GM21529 (cell line): Measurements from ENCODE around the gene MACC1.
"Not testable (repeated sequence)": the region's sequence is repeated elsewhere in the genome, so short reads cannot be mapped to it uniquely, and the experiment has no call there.

Experiments used
- ATAC-seq: cut with Tn5 transposase; IDR thresholded peaks from one replicate; pipeline ENCODE4 v1.9.1; 2021; ENCODE audit not compliant: unreplicated experiment

The MACC1 gene

GRCh38 chr7:20208651-20209307, 8.4 kb downstream of the MACC1 start:
- no peak for ATAC-seq

DNA sequence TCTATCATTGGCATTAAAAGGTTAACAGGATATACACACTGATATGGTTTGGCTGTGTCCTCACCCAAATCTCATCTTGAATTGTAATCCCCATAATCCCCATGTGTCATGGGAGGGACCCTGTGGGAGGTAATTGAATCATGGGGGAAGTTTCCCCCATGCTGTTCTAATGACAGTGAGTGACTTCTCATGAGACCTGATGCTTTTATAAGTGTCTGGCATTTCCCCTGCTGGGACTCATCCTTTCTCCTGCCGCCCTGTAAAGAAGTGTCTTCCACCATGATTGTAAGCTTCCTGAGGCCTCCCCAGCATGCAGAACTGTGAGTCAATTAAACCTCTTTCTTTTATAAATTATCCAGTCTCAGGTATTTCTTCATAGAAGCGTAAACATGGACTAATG, 9.4 kb downstream of the MACC1 start:
- ATAC-seq: not testable (repeated sequence)

- no peak for ATAC-seq
Measured at GRCh38 chr7:20206104-20206896, 10.9 kb downstream of the MACC1 start.

GRCh38 chr7:20203316-20203715, 13.9 kb downstream of the MACC1 start:
- no peak for ATAC-seq

DNA sequence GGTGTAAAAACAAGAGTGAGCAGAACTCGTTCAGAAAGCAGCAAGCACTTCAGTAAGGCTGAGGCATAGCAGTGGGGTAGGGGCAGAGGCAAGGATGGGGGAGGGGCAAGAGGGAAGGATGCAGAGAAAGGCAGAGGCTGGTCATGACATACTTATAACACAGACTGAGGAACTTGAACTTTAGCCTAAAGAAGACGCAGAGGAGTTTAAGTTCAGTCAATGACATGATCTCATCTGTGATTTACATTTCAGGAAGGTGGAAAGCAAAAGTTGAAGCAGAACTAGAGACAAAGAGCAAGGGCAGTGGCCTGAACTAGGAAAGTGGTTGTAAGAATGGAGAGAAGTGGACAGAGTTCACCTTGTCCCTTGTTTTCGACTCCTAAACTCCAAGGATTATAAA, 15.8 kb downstream of the MACC1 start:
- ATAC-seq: peak; percentile 40

- ATAC-seq: no peak
Measured at GRCh38 chr7:20200971-20201370, 16.2 kb downstream of the MACC1 start.

- ATAC-seq: peak; percentile 40
Measured at GRCh38 chr7:20200361-20200760, 16.8 kb downstream of the MACC1 start.

GRCh38 chr7:20199015-20199737, 18.0 kb downstream of the MACC1 start:
- ATAC-seq: peak; percentile 82

DNA sequence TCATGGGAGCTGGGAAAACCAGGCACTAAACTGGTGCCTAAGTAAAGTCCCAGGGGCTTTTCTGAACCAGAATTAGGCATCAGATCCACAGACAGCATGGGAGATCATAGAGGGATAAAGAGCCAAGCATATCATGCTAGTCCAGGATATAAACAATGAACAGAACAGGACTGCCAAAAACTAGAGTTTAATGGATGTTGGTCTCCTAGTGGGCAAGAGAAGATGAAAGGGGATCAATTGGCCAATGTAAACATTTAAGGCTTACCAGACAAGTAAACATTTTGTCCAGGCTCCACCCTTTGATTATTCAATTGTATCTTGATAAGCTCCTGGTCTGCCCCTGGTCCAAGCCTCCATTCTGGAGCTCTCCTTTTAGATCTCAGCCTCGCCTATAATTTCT, 18.9 kb downstream of the MACC1 start:
- no peak for ATAC-seq

DNA sequence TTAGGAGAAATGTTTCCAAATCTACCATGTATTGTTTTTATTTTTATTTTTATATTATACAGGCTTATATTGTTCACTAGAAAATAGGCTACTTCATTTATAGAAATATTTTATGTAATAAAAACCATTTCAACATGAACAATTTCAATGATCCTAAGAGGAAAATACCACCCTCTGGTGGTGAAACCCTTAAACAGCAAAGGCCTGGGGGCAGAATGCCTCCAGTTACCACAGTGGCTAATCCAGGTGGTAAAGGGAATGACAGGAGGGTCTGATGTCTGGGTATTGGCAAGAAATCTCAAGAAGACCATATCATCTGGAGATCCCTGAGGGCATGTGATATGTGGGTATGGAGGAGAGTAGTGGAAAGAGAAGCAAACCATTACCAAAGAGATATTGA, 19.3 kb downstream of the MACC1 start:
- ATAC-seq: no peak

GRCh38 chr7:20197125-20197748, 19.9 kb downstream of the MACC1 start:
- ATAC-seq: no peak

GRCh38 chr7:20194343-20194995, 22.7 kb downstream of the MACC1 start:
- ATAC-seq: no peak

GRCh38 chr7:20193873-20194272, 23.3 kb downstream of the MACC1 start:
- no peak for ATAC-seq

DNA sequence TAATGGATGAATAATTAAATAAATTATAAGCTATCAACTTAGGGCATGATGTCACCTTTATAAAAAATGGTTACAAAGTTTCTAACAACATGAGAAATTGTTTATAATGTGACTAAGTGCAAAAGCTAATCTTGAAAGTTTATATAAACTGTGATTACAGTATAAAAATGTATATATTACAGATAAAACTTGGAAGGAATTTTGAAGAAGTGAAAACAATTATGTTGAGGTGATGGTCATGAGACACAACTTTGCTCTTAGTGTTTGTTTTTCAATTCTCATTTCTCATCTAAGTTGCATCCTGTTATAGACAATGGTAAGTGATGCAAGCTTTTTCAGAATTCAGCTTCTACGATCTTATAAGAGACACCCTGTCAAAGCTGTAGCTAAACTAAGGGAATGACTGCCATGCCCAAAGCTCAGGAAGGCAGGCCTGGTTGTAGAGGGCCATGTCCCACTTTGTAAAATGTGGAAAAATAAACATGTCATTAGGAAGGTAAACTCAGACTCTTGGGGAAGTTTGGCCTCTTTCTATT, 23.9 kb downstream of the MACC1 start:
- peak; percentile 84 for ATAC-seq

- no peak for ATAC-seq
Measured at GRCh38 chr7:20191391-20191869, 25.8 kb downstream of the MACC1 start.

DNA sequence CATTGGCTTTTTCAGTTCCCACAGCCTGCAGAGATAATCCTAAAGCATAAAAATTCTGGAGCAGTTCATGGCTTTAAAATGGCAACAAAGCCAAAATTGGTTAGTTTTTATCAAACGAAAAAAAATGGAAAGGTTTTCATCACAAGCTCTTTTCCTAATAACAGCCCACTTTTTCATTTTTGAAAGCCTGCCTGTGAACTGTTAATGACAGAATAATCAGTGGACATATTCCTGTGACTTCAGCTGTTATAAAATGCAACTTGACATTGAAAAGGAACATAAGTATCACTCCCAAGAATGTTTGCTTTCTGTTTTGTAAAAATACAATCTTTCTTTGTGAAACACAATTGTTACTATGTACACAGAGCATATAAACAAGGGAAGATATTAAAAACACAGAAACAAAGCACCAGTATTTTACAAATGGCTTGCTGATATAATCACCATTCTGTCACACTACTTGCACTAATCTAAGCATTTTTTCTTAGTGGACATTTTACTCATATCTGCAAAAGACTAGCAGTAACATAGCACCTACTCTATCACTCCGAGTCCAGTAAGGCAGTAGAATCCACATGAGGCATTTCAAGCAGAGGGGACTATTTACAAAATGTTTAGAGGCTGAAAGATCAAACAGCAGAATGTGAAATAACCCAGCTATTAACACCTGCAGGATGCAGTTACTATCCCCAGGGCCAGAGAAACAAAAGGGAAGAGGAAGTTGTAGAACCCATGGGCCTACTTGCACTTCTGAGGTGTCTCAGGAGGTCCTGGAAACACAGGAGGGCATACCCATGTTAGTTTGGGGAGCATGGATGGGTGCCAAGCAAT, 26.4 kb downstream of the MACC1 start:
- ATAC-seq: peak; percentile 36

GRCh38 chr7:20189852-20190251, 27.3 kb downstream of the MACC1 start:
- ATAC-seq: no peak

DNA sequence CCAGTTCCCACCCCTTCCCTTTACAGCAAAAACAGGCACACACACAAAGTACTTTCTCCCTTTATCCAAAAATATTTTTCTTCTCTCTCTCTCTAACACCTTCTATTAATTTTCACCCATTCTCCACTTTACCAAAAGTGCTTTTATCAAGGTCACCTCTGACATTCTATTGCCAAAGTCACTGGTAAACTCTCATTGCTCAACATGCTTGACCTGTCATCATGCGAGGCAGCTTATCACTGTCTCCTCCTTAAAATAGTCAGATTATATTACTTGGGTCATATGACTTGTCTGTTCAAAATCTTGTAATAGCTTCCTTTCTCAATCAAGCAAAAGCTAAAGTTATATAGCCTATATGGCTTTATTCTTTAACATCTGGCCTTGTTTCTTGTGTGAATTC, 28.6 kb downstream of the MACC1 start:
- no peak for ATAC-seq

DNA sequence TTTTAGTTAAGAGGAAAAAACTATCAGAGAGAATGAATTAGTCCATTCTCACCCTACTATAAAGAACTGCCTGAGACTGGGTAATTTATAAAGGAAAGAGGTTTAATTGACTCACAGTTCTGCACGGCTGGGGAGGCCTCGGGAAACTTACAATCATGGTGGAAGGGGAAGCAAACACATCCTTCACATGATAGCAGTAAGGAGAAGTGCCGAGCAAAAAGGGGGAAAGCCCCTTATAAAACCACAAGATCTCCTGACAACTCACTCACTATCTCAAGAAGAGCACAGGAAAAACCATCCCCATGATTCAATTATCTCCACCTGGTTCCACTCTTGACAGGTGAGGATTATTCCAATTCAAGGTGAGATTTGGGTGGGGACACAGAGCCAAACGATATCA, 29.3 kb downstream of the MACC1 start:
- ATAC-seq: not testable (repeated sequence)

GRCh38 chr7:20185988-20186387, 31.2 kb downstream of the MACC1 start:
- ATAC-seq: no peak
